Kidney (tissue), 14 donors: ENCODE data around the gene ZNF783. TPM values are rescaled to one million over a fixed set of nuclear protein-coding genes. Genes with fewer than 3 reads are reported as not detected.

ENCODE experiments used
- DNase-seq, 5 donors: peaks; one replicate each; pipeline ENCODE4 v3.0.0-alpha.2; 2013 to 2020
- FAIRE-seq: peaks from 2 replicates; lab custom pipeline; 2012; peaks lifted over from hg19 to GRCh38; lab: Jason Lieb, UNC
- H3K27ac ChIP-seq, 2 donors: one replicate each; pipeline ENCODE4 v1.7.0; 2013; ENCODE audit warnings: low read depth in 2 of 2, low read length in 2 of 2, inconsistent platforms in 1 of 2
- H3K27me3 ChIP-seq: one replicate; pipeline ENCODE4 v1.7.1; 2013; ENCODE audit warnings: low read length, inconsistent platforms; ENCODE audit not compliant: control insufficient read depth, insufficient read depth
- H3K36me3 ChIP-seq, 3 donors: one replicate each; pipeline versions ENCODE4 v1.7.0 to v1.7.1; 2013; ENCODE audit warnings: low read length in 3 of 3, control low read depth in 1 of 3, inconsistent platforms in 1 of 3; ENCODE audit not compliant: insufficient read depth in 3 of 3, control insufficient read depth in 2 of 3
- H3K4me1 ChIP-seq, 3 donors: one replicate each; pipeline versions ENCODE4 v1.7.0 to v1.7.1; 2013; ENCODE audit warnings: low read length in 3 of 3, inconsistent platforms in 1 of 3, low read depth in 1 of 3; ENCODE audit not compliant: control insufficient read depth in 2 of 3, insufficient read depth in 2 of 3
- H3K4me3 ChIP-seq, 3 donors: one replicate each; pipeline versions ENCODE4 v1.7.0 to v1.8.1; 2013; ENCODE audit warnings: low read length in 3 of 3, control low read depth in 1 of 3, inconsistent platforms in 1 of 3
- H3K9ac ChIP-seq, 3 donors: one replicate each; pipeline versions ENCODE4 v1.7.0 to v1.7.1; 2013; ENCODE audit warnings: low read length in 3 of 3, control low read depth in 1 of 3, inconsistent platforms in 1 of 3
- H3K9me3 ChIP-seq, 3 donors: one replicate each; pipeline versions ENCODE4 v1.7.0 to v1.7.1; 2013; ENCODE audit warnings: low read length in 3 of 3, control low read depth in 1 of 3, inconsistent platforms in 1 of 3; ENCODE audit not compliant: control insufficient read depth in 2 of 3, insufficient read depth in 1 of 3
- CTCF ChIP-seq: IDR thresholded peaks from 3 replicates; pipeline ENCODE4 v1.5.1; 2012; ENCODE audit warnings: mild to moderate bottlenecking, moderate library complexity, borderline replicate concordance; ENCODE audit not compliant: insufficient read depth; ENCODE audit errors: extremely low read depth
- intact Hi-C: fragments of 100-400 bp; cut with DNase I; formaldehyde crosslinking; loops from one replicate; pipeline ENCODE4 v1.11.1; 2022
- polyA plus RNA-seq: library from polyadenylated mRNA; stranded (reverse); fragments of 350-450 nt; fragmentation: Illumina TruSeq; extraction: RNeasy Lipid Tissue Mini Kit (QIAGEN cat#74804); gene quantifications from one replicate; pipeline ENCODE4 v1.2.3, GENCODE V29; 2014; ENCODE audit warnings: low read depth, low replicate concordance; ENCODE audit not compliant: insufficient read depth
- total RNA-seq: library from RNA; stranded (reverse); fragmentation: NEBNext Ultra II Directional; extraction: Animal tissue kit (Norgen Biotek cat#: 25700); gene quantifications from one replicate; pipeline ENCODE4 v1.2.1, GENCODE V29; 2021
- donor health status: control.
- donor health status: control.
- donor health status: control.
- donor health status: control.
- donor health status: control.
- donor health status: DM: yes; HTN: yes; CAD: no.
- donor health status: Normal renal cell carcinoma (clear cell type).

ZNF783 gene
- total and polyA plus RNA-seq, 2 donors from 2014 or later, result 3.6 to 21.8 TPM

- Histone ChIP-seq H3K4me1 (no peaks in the 10 kb centered on the region), H3K9ac (no peak overlapping the region), H3K27ac (no peak overlapping the region), H3K4me3 (no peak overlapping the region), H3K36me3 (no peaks in the 10 kb centered on the region), H3K27me3 (no peaks in the 10 kb centered on the region), H3K9me3 (no peaks in the 10 kb centered on the region)
- intact Hi-C loops, result no loop called here
- no peak for TF ChIP-seq CTCF
- FAIRE-seq (no peak), DNase-seq (no peak)
Observed at GRCh38 chr7:149333321-149333717, 71.3 kb downstream of the ZNF783 start.

GRCh38 chr7:149334219-149334618 lies 72.2 kb downstream of the ZNF783 start:
- DNase-seq (no peak), FAIRE-seq (no peak)
- Histone ChIP-seq H3K4me3 (no peak overlapping the region), H3K36me3 (no peaks in the 10 kb centered on the region), H3K4me1 (no peaks in the 10 kb centered on the region), H3K9ac (no peak overlapping the region), H3K27me3 (no peaks in the 10 kb centered on the region), H3K27ac (no peak overlapping the region), H3K9me3 (no peaks in the 10 kb centered on the region)
- intact Hi-C loops, result no loop called here
- TF ChIP-seq CTCF, result no peak

Other genes with a start within 250 kb of the ZNF783 start
- gene PDIA4, start 233.7 kb upstream of the ZNF783 start, total RNA-seq, result 159 TPM
- 69.9 TPM for gene PDIA4, start 233.7 kb upstream of the ZNF783 start, polyA plus RNA-seq
- 8.0 TPM for gene ZNF786, start 171.5 kb upstream of the ZNF783 start, total RNA-seq
- gene ZNF786, start 171.5 kb upstream of the ZNF783 start, polyA plus RNA-seq, result 2.6 TPM
- gene ZNF425, start 135.9 kb upstream of the ZNF783 start, total RNA-seq, result 2.5 TPM
- gene ZNF425, start 135.9 kb upstream of the ZNF783 start, polyA plus RNA-seq, result 2.4 TPM
- 12.6 TPM for gene ZNF398, start 114.7 kb upstream of the ZNF783 start, total RNA-seq
- 3.2 TPM for gene ZNF398, start 114.7 kb upstream of the ZNF783 start, polyA plus RNA-seq
- gene ZNF282, start 66.7 kb upstream of the ZNF783 start, total RNA-seq, result 24.5 TPM
- 9.3 TPM for gene ZNF282, start 66.7 kb upstream of the ZNF783 start, polyA plus RNA-seq
- gene ZNF212, start 22.5 kb upstream of the ZNF783 start, total RNA-seq, result 13.4 TPM
- 7.9 TPM for gene ZNF212, start 22.5 kb upstream of the ZNF783 start, polyA plus RNA-seq
- 12.9 TPM for gene ZNF777, start 198.9 kb downstream of the ZNF783 start, total RNA-seq
- gene ZNF777, start 198.9 kb downstream of the ZNF783 start, polyA plus RNA-seq, result 8.2 TPM
- 17.3 TPM for gene ZNF746, start 235.6 kb downstream of the ZNF783 start, total RNA-seq
- 6.8 TPM for gene ZNF746, start 235.6 kb downstream of the ZNF783 start, polyA plus RNA-seq